Renal cortical epithelial cell (primary cell): ENCODE measurements around the gene NINJ2. TPM values are rescaled to one million over a fixed set of nuclear protein-coding genes. Genes with fewer than 3 reads are reported as not detected.
"Not testable (repeated sequence)": the region's sequence is repeated elsewhere in the genome, so short reads cannot be mapped to it uniquely, and the experiment has no call there.

Experiments used
- DNase-seq: peaks from one replicate; pipeline ENCODE4 v3.0.0-alpha.2; 2011; ENCODE audit warnings: low read depth
- total RNA-seq: library from RNA; depleted of rRNA; stranded (reverse); fragments of >200 nt; gene quantifications from 2 replicates; pipeline ENCODE4 v1.2.3, GENCODE V29; 2014

Gene NINJ2
- total RNA-seq, 1 donor from 2014 or later = 0.60 TPM

- DNase-seq = not testable (repeated sequence)
Observed at GRCh38 chr12:641321-641720, 21.9 kb downstream of the NINJ2 start.

DNA sequence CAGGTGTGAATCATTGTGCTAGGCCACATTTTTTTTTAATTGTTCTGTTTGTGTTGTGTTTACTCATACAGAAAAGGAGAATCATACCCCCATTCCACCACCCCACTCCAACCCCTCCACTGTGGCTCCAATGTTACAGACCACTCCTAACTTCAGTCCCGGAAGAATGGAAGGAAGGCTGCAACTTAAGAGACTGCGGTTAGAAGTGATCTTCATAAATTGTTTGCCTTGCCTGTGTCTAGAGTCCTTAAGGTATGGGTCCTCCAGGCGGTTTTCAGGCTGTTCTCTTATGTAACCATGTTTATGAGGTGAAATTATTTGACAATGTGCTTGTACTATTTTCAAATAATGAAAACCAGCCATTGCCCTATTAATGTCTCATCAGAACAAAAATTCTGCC is 22.5 kb downstream of the NINJ2 start:
- DNase-seq = no peak

GRCh38 chr12:639988-640387 is 23.3 kb downstream of the NINJ2 start:
- no peak for DNase-seq

DNA sequence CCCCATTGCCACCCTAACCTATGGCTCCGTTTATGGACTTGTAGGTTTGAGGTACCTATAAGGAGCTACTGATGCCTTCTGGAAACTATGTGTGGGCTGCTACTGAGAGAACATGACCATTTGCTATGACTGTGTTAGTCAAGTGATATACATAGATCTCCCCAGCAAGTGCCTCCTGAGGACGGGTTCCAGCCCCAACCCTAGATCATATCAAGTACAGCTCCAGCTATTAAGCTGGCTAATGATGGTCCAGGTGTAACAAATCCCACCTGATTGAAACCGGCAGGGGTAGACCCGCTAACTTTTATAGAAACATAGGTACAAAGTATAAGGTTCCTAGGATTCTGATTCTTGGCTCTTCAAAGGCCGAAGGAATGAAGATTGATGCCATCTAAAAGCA is 23.7 kb downstream of the NINJ2 start:
- no peak for DNase-seq

GRCh38 chr12:638953-639557 is 24.2 kb downstream of the NINJ2 start:
- DNase-seq = no peak

DNA sequence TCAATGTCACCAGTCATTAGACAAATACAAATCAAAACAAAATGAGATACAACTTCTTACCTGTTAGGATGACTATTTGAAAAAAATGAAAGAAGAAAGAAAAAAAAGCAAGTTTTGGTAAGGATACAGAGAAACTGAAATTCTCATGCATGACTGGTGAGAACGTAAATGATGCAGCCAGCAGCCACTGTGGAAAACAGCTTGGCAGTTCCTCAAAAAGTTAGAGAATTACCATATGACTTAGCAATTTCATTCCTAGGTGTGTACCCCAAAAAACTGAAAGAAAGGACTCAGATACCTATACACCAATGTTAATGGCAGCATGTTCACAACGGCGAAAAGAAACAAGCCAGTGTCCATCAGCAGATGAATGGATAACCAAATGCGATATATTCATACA is 26.6 kb downstream of the NINJ2 start:
- DNase-seq = no peak

DNA sequence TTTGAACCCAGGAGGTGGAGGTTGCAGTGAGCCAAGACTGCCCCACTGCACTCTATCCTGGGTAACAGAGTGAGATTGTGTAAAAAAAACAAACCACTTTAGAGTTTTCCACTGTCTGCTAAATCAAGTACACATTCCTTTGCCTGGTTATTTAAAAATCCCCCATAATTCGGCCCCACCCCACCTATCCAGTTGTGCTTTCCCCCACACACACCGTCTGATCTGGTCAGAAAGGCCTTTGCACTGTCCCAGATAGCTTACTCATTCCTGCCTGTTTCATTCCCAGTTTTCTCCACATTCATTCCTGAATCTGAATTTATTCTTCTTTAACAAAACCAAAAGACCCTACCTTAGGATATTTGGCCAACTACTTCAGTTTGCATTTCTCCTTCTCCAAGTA is 29.5 kb downstream of the NINJ2 start:
- peak; percentile 32 for DNase-seq

DNA sequence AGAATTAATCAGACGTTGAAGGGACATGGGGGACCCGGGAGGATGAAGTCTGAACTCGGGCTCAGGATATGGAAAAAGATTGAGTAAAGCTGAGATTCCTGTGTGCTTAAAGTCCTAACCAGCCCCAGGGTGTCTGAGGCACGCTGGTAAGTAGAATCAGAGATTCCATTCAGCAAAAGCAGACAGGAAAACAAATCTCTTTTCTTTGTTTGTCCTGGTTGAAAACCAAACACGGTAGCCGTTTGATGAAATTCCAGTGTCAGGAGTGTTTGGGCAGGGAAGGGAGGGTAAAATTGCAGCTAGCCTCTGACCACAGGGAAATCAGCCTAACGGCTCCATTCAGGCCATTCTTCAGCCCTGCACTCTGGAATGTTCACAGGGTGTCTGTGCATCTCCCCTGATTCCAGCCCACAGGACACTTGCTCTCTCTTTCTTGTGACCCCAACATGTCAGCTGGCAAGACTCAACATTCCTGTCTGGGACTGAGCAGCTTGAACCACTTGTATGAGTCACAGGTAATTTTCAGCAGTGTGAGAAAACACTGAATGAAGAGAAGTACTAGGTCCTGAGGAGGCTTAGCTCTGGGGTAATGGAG is 31.0 kb downstream of the NINJ2 start:
- peak; percentile 98 for DNase-seq

DNA sequence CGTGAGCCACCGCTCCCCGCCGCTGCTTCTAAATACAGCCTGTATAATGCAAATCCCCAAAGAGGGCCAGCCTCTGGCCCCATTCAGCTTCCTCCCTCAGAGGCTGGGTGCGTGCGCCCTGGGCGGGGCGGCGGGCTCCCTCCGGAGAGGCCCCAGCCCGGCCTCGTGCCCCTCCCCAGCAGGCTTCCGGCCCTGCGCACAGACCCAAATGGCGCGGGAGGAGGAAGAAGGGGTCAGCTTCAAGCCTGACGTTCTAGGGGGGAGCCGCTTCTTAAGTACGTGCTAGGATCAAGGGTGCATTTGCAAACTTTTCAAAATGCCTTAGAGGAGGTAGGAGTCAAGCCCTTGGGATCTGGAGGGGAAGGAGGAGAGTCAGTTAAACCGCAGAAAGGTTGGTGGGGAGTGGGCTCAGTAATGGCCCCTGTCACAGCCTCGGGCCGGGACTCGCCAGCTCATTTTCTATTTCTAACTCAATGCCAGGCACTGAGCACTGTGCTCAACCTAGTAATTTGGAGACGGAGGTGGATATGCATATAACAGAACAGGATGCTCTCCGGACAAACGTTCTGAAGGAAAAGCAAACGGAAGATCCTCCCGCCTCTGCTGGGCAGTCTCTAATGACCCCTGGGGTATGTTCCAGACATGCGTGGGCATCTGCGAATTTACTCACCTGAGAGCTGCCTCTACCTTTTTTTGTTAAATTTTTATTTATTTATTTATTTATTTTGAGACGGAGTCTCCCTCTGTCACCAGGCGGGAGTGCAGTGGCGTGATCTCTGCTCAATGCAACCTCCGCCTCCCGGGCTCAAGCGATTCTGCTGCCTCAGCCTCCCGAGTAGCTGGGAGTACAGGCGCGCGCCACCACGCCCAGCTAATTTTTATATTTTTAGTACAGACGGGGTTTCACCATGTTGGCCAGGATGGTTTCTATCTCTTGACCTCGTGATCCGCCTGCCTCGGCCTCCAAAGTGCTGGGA is 32.3 kb downstream of the NINJ2 start:
- no peak for DNase-seq

- not testable (repeated sequence) for DNase-seq
Observed at GRCh38 chr12:628742-629078, 34.5 kb downstream of the NINJ2 start.

DNA sequence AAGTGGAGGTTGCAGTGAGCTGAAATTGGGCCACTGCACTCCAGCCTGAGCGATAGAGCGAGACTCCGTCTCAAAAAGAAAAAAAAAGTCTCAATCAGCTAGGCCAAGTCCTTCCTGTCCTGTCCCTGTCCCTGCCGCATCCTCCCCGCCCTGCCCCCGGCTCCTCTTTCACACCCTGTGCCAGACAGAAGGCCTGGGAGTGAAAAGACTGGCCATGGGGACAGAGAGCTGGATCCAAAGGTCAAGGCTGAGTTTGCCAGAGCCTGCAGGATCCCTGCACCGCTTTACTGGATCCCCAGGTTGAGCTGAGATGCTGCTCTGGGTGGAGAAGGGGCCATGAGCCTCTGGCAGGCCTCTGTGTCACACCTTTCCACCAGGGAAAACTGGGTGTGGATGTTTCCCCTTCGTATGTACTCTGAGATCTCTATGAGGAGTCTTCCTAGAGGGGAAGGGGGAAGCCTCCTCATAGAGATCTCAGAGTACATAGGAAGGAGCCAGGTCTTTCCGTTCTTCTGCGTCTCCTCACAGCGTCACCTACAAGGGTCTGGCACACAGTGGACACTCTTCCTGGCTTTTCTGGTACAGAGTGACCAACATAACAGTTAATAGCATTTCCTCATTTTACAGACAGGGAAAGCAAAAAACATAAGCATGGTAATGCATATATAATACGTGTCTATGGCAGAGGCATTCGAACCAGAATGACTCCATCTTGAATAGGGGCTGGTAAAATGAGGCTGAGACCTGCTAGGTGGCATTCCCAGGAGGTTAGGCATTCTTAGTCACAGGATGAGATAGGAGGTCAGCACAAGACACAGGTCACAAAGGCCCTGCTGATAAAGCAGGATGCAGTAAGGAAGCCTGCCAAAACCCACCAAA is 35.1 kb downstream of the NINJ2 start:
- DNase-seq = no peak

- no peak for DNase-seq
Observed at GRCh38 chr12:627285-627684, 36.0 kb downstream of the NINJ2 start.

GRCh38 chr12:625998-626397 is 37.2 kb downstream of the NINJ2 start:
- DNase-seq = no peak

GRCh38 chr12:623865-624372 is 39.3 kb downstream of the NINJ2 start:
- DNase-seq = no peak

DNA sequence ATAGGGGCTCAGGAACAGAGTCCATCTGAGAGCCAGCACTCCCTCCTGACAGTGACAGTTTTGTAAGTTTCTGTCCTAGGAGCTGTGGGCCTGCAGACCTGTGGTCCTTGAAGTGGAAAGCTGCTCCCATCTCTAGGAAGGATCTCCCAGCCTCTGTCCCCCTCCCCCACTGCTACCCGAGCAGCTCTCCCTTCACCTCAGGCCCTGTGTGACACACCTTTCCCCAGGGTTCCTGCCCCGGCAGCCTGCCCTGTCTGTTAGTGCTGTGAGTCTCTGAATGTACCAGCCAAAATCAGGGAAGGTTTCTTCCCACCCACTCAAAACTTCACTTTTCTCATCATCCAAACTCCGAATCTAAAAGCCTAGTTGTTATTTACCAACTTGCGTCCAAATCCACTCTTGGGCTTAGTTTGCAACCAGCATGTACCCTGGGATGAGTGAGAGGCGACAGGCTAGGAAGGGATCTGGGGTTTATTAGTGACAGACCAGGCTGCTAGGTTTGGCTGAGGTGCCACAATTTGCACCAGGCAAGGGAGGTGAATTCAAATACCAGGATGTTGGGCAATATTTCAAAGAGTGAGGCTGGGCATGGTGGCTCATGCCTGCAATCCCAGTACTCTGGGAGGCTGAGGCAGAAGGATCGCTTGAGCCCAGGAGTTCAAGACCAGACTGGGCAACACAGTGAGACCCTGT is 39.9 kb downstream of the NINJ2 start:
- DNase-seq = no peak

GRCh38 chr12:622416-622815 is 40.8 kb downstream of the NINJ2 start:
- DNase-seq = no peak

- no peak for DNase-seq
Observed at GRCh38 chr12:619346-619745, 43.9 kb downstream of the NINJ2 start.

- DNase-seq = no peak
Observed at GRCh38 chr12:618605-619004, 44.6 kb downstream of the NINJ2 start.

DNA sequence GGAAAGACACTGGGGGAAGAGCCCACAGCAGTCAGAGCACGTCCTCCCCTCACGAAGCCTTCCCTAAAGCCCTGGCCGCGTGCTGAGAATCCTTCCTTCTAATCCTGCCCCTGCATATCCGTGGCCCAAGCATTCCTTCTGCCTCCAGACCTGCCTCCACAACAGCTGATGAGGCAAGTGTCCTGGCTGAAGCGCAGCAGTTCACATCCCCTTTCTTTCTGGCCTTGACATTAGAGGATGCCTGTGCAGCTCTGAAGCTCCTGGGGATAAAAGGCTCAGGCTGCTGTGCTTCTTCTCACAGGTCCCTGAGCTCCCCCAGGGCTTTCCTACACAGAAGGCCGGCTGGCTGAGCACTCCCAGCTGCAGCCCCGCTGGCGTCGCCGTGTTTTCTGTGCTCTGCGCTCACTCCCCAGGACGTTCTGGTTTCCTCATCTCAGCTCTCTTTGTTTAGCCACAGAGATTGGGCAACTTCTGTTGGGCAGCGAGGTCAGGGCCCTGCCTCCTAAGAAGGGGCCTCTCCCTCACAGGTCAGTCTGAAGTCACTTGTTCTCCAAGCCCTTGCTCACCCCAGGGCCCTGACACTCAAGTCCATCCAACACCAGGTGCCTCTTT is 45.8 kb downstream of the NINJ2 start:
- DNase-seq = peak; percentile 24

GRCh38 chr12:615620-616019 is 47.6 kb downstream of the NINJ2 start:
- no peak for DNase-seq
